ENCODE data around the gene PTPRD. TPM values are rescaled to one million over a fixed set of nuclear protein-coding genes. Genes with fewer than 3 reads are reported as not detected.
A peak's percentile ranks its signal among the peaks of the same experiment; 100 is the strongest.
"Not testable (repeated sequence)": the region's sequence is repeated elsewhere in the genome, so short reads cannot be mapped to it uniquely, and the experiment has no call there.

The PTPRD gene
- total RNA-seq, 1 experiment from 2014 or later, result not detected

DNA sequence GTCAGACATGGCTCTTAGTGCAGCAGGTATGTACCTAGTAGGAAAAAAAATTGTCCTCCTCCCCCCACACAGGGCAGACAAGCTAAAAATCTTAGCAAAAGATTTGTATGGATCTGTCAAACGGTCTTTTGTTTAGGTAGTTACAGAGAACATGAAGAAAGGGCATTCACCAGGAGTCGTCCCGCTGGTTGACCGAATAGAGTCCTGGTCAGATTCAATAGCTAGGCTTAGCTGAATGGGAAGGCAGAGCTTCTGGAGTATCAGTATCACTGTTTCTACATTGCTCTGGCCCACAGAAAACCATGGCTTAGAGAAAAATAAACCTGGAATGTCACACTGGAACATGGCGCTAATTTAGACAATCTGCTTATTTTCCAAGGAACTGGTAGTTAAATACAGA lies 642.3 kb downstream of the PTPRD start:
- DNase-seq (ENCODE audit: low read depth), result no peak

DNA sequence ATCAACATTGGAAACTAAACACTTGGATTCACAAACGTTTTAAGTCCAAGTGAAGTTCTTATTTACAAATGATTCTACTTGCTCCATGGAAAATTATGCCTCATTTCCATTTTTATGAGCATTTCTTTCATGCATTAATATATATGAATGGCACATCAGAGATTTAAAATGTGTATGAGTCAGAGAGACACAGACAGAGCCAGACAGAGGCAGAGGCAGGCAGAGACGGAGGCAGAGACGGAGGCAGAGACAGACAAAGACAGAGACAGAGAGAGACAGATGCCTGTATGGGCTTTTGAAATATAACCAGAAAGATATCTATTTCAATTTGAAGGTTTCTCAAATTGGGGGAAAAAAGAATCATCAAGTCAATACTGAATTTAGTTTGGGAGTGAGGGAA lies 649.0 kb downstream of the PTPRD start:
- no peak for DNase-seq (ENCODE audit: low read depth)

DNA sequence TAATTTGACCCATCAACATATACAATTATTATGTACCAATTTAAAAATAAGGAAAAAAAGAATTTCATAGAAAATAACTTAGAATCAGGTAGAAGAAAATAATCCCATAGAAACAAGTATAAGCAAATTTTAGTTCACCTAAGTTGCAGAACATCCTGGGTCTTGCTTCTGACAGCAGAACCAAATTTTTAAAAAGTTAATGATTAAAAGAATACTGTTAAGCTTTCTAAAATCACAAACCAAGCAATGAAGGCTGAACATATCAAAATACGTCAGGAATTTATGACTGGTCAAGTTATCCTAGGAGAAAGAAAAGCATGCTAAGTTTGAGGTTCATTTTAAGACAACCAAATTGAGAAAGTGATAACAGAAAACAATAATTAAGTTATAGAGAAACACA lies 650.9 kb downstream of the PTPRD start:
- no peak for DNase-seq (ENCODE audit: low read depth)

DNA sequence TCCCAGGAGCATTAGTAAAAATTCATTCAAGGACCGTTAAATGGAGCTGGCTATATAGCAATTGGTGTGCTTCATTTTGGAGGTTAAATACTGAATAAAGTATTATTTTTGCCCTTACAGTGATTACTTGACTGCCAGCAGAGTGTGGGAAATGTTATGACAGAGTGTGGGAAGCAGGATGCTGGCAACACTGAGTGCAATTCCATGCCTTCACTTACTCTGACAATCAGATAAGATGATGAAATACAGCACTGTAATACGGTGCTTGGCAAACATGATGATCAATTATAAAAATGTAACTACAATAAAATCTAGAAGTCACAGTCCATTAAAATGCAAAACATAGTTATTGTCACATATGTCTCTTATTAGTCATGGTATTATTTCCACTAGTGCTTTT lies 651.3 kb downstream of the PTPRD start:
- DNase-seq (ENCODE audit: low read depth), result no peak

DNA sequence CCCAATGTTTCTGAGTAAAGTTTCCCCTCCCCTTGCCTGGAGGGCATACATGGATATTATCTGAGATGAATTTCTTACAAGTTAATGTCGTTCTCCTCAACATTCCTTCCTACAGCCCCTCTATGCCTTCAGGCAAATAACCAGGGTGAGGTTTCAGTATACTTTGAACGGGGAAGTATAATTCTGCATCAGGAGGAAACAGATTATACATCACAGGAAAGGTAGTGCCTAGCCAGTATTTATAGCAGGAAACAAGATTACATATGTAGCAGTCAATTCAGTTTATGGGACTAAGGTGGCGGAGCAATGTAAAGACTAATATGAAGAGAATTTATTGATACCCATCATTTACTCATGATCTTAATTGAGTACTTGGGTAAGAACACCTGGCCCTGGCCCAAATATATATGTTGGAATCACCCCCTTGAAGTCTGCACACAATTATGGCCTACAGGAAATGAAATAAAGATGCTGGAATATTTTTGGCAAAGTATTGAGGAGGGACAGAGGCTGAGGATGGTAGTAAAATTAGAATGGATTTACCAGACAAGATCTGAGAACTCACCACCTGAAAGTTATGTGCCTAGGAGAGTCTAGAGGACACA lies 661.1 kb downstream of the PTPRD start:
- no peak for DNase-seq (ENCODE audit: low read depth)

DNA sequence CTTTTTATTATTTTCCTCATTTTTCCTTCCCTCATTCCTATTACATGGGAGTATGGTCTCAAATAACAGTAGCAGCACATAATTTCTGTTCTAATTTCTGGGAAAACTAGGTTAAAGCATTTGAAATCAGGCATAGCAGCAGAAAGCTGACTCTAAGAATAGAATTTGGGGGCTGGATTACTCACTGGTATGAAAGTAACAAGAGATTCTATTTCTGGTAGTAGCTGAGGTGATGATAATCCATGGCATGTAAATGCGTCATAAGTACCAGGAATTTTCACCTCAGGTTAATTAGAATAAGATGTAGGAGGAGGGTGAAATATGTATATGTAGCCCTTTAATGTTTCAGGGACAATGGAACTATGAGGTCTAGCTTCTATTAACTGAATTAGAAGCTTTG lies 662.0 kb downstream of the PTPRD start:
- no peak for DNase-seq (ENCODE audit: low read depth)

DNA sequence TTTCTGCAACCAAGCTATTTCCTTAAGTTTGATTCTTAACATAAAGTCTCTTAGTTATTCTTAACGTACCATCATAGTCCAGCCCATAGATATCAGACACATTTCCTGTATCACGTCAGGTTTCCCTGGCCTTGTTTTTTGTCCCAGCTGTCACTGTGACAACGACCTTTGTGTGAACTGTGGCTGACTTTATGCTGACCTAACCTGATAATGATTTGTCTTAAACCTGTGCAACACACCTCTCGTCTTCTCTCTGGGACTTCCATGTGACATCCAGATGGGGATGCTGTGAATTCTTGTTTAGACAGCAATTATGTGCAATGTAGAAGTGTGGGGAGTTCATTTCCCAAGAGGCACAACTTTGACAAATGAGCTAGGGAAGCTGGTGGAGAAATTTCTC lies 662.8 kb downstream of the PTPRD start:
- DNase-seq (ENCODE audit: low read depth), result no peak

DNA sequence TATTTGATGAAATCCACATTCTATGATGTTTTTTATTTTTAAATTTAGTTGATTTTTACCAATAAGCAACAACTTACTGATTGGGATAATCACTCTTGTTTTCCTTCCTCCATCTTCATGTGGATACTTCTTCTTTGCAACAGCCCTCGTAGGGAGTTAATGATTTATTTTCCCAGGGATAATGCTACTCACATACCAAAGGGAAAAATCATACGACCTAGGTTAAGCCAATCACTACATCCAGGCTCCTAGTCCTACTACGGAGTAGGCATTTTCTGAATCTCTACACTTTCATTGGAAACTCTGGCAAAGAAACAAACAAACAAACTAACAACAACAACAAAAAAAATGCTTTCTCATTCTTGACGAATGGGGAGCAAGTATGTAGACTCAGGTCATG lies 663.4 kb downstream of the PTPRD start:
- no peak for DNase-seq (ENCODE audit: low read depth)

DNA sequence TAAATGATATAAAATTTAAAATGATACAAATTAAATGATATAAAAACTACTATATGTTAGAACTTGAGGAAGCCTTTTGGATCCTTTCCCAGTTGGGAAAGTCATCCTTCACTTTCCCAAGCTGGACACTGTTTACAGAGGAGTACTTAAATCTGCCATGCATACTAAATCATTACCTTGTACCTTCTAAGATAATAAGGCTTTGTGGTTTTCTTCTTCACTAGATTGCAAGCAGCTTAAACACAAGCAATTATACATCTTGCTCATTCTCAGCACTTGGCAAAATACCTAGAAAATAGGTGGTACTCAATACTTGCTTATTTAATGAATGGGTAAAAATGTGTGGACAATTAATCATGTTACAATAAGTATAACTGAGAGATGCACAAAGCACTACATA lies 666.8 kb downstream of the PTPRD start:
- DNase-seq (ENCODE audit: low read depth), result no peak

DNA sequence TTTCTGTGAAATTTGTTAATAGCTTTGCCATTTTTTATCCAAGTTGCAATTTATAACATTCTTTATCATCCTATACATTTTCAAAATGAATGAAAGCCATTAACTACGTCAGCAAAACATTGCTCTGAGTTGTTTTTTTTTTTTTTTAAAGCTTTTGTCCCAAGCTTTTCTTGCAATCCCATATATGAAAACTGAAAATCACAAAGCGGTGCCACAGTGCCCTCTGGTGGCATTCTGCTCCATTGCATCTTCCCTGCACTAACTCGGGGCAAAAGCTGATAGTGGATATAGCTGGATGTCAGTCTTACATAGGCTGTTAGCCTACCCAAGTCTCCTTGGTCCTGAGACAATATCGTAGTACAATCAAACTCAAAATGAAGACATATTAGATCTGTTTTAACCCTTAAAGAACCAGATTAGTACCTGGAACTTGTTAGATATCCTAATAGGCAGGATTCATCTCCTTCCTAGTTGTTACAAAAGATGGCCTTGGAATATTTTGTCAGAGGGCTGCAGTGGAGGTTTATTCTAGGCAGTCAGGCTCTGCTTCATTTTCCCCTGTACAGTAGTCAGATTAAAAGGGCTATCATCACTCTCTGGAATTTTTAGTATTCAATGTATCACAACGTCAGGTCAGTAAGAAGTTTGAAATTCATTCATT lies 669.9 kb downstream of the PTPRD start:
- peak; percentile 21 for DNase-seq (ENCODE audit: low read depth)

DNA sequence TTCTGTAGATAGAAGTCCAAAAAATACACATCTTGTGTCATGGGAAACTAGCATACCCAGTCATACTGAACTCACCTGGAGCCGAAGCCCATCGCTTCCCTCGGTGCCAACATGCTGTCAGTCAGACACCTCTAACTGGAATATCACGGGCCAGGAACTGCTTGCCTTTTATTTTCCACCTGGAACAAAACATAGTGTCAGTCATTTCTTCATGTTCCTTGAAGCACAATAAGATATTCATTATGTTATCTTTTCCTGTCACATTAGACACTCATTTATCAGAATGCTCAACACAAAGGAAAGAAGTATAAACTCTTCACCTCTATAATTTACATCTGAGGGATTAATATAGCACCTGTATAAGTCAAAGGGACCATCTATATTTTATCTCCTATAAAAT lies 674.4 kb downstream of the PTPRD start:
- DNase-seq (ENCODE audit: low read depth), result no peak

DNA sequence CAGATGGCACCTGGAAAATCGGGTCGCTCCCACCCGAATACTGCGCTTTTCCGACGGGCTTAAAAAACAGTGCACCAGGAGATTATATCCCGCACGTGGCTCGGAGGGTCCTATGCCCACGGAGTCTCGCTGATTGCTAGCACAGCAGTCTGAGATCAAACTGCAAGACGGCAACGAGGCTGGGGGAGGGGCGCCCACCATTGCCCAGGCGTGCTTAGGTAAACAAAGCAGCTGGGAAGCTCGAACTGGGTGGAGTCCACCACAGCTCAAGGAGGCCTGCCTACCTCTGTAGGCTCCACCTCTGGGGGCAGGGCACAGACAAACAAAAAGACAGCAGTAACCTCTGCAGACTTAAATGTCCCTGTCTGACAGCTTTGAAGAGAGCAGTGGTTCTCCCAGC lies 681.3 kb downstream of the PTPRD start:
- not testable (repeated sequence) for DNase-seq (ENCODE audit: low read depth)

DNA sequence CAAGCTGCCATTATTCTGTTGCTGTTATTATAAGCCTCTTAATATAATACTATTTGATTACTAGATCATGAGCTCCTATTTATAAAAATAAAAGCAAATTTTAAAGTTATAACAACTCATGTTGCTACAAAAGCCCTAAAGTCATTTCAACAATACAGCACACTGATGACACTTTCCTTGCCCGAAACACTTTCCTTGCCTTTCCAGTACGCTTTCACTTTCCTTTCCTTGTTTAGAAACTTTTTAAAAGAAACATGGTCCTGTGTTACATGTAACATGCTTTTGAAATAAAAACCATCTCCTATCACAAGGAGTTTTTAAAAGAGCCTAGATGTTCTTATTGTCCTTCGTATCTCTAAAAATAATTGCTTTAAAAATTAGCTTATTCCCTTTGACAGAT lies 688.4 kb downstream of the PTPRD start:
- DNase-seq (ENCODE audit: low read depth), result no peak

DNA sequence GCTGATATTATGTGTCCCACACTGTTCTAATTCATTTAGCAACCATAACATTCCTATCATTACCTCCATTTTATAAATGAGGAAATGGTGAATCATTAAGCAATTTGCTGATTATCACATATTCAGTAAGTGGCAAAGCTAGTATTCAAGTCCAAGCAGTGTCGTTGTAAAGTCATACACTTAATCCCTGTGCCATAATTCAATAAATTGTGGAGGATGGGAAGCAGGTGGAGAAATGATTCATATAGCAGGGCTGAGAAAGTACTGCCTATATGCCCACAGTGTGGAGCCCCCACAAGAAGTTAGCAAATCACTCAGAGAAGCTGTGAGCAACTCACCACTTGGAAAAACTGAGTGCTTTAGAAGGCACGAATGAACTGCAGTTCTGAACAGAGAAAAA lies 691.0 kb downstream of the PTPRD start:
- DNase-seq (ENCODE audit: low read depth), result no peak

DNA sequence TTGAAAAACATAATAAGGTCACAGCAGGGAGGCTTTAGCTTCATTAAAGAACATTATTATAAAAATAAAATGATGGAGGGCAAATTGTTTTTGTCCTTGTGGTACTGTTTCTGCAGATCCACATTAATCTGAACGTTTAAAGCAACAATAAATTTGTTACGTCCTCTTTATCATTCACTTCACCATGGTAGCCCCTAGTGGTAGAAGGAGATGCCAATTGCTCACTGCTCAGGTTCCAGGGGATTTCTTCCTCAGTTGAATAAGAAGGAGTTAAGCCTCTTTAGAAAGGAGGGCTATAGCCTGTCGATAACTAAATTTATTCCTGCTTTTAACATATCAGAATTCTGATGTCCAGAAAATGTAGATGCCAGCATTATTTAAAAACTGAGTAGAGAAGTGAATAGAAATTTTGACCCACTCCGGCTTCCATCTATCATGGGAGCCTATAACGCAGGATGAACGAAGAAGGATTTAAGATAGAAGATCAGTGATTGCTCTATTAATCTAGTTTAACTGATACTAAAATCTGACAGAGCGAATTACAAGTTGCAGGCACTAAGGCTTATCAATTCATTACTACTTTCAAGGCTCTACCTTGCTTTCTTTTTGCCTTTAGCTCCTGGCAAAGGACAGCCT lies 692.3 kb downstream of the PTPRD start:
- DNase-seq (ENCODE audit: low read depth), result no peak

DNA sequence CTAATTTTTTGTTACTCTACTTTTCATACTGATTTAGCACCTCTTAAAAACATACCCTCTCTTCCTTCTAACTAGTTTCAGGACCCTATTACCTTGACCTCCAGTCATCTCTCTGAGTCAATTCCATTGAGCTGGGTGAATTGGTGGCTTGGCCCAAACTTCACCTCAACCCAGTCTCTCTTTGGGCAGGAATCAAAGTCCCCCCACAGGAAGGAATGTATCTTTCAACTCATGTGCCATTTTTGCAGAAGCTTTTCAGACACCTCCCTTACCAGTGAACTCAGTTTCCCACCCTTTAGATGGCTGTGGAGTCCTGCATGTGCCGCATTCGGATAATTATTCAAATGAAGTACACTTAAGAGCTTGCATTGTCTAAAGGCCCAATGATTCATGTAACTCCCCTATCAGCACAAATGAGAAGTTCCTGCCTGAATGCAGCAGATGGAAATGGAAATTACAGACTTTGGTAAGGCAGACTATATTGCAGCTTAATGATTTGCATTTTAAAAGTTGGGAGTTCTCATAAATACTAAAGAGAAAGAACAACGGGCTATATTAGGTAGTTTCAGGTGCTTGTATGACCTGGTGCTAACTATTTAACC lies 693.5 kb downstream of the PTPRD start:
- DNase-seq (ENCODE audit: low read depth), result no peak

DNA sequence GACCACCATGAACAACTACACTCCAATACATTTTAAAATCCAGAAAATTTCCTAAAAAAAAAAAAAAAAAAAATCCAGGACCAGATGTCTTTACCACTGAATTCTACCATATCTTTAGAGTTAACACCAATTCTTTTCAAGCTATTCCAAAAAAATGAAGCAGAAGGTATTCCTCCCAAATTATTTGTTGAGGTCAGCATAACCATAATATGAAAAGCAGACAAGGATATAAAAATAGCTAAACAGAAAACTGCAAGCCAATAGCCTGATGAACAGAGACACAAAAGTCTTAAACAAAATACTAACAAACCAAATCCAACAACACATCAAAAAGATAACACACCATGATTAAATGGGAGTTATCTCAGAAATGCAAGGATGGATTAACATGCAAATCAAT lies 695.4 kb downstream of the PTPRD start:
- no peak for DNase-seq (ENCODE audit: low read depth)

DNA sequence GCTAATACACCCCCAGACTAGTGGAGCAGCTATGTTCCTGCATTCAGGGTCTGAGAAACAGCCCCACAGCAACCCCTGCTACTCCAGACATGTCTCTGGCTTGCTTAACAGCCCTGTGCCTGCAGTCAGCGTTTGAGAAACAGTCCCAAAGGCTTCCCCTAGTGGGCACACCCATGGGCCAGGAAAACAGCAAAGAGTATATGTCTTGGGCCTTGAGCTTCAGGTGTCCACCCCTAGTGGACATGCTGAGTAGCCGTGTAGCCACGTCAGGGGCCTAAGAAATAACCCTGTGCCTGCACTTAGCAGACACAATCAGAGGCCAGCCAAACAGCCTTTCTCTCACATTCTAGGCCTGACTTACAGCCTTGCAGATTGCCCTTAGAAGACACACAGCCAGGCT lies 698.6 kb downstream of the PTPRD start:
- DNase-seq (ENCODE audit: low read depth), result no peak

DNA sequence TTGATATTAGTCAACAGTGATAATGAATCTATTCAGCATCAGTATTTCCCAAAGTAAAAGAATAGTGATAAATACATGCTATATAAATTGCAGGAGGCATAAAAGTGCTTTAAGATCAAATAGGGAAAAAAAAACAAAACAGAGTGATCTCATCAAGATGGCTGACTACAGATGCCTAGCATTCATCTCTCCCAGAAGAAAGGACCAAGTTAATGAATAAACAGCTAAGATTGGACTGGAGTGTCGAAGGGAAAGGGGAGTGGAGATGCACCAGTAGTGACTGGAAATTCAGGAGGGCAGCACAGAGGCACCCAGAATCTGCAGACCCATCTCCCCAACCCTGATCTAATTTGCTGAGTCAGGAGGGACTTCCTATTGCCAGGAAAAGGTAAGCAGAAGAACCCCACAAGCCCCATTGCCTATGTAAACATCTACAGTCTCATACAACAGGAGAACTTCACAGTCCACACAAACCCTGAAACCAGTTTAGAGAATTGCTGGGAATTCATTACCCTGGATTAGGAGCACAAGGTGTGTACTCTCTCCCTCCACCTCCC lies 699.4 kb downstream of the PTPRD start:
- DNase-seq (ENCODE audit: low read depth), result no peak

DNA sequence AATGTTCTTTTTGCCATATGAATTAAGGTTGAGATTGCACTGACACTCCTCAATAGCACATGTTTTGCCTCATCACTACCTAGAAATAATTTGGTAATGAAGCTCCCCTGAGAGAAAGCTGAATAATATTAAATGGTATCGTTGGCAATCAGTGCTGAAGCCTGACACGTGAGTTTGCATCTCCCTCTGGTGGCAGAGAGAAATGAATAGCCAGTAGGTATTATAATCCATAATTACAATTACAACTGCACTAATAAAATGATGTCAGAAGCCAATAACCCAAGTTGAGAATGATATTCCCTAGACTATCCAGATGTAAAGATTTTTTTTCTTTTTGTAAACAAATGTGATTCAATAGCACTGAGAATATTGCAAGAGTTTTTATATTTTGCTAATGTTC lies 700.3 kb downstream of the PTPRD start:
- DNase-seq (ENCODE audit: low read depth), result no peak

DNA sequence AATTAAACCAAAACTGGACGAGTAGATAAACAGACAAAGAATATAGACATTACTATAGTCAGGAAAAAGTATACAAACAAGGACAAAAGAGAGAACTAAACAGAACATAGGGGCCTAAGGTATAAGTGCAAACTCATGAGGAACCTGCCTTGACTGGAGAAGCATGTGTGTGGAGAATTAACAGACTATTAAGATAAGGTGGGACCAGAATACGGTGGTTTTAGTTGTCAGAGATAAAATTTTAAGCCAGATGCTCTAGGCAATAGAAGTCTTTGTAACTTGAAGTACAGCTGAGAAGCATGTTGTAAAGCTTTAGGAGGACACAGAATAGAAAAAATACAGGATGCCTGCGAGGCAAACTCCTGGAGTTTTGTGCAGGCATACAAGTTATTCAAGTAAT lies 707.1 kb downstream of the PTPRD start:
- no peak for DNase-seq (ENCODE audit: low read depth)

DNA sequence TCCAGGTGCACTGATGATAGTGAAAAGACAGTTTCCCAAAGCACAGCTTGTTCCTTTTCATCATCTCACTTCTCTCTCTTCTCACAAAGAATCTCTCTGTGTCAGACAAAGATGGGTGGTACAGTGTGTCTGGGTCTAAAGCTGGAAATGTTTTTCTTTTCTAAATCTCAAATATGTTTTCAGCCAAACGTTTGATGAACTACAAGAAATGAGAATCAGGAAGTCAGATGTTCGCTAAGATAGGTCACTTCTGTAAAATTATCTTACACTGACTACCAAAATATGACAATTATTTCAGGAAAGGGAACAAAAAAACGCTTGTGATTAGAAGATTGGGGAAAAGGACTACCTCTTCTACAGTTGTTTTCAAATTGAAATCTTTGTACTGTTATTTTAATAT lies 708.8 kb downstream of the PTPRD start:
- no peak for DNase-seq (ENCODE audit: low read depth)

DNA sequence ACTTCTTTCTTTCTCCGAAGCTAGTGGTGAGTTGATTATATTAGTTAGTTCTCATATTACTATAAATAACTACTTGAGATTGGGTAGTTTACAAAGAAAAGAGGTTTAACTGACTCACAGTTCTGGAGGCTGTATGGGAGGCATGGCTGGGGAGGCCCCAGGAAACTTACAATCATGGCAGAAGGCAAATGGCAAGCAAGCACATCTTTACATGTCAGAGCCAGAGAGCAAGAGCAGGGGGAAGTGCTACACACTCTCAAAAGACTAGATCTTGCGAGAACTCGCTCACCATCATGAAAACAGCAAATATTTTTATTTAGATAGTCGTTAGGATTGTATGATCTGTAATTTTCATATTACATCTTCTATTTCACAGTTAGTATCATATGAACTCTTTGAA lies 711.2 kb downstream of the PTPRD start:
- no peak for DNase-seq (ENCODE audit: low read depth)

Measured in LHCN-M2 (cell line).